HG03103 (cell line): Measurements from ENCODE around the gene SRPK2.
"Not testable (repeated sequence)": the region's sequence is repeated elsewhere in the genome, so short reads cannot be mapped to it uniquely, and the experiment has no call there.

Source experiments
- ATAC-seq: cut with Tn5 transposase; IDR thresholded peaks from one replicate; pipeline ENCODE4 v1.9.1; 2021; ENCODE audit warnings: low read depth; ENCODE audit not compliant: unreplicated experiment

The SRPK2 gene

DNA sequence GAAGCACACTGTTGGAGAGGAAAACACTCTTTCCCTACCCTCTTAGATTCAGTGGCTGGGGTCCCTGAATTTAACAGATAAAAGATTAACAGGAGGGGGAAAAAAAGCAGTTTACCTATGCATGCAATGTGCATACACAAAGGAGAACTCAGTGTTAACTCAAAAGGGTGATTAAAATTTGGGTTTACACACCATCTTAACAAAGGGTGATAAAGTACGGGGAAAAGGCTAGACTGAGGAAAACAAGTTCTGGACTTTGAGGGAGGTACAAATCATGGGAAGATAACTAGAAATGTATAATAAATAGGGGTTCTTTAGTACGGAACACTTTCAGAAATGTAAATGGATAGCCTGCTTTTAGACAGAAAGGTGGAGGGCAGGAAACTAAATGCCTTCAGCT lies 83.1 kb downstream of the SRPK2 start:
- ATAC-seq: no peak

DNA sequence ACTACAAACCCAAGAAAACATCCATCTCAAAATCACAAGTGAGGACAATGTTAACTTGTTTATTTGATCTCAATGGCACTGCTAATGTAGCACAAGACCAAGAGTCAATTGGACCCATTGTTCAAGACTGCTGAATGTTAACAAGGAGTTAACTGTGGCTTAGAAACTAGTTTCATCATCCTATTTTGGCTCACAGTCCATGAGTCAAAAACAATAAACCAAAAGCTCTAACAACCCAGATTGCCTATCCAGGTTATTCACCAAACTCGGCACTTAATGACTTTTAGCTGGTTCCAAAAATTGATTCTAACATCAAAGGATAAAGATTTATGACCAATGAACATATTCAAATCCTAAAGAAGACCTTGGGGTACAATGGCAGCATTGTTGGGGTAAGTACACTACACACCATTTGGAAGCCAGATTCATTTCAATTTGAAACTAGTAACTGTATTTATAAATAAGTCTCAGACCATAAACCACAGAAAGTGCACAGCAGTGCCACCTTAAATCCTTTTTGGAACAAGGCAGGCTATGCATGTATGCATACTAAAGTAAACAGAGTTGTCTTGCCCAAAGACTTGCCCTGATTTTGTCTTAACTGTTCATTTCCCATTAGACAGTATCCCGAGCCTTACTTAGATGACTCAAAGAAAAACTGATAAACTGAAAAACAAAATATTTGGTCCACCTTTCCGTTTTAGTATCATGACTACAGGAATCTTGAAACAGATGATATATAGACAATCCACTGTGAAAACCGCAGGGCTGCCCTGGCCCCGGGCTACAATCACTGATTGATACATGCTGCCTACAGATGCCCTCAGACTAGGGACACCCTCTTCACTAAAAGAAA lies 84.5 kb downstream of the SRPK2 start:
- ATAC-seq: no peak

DNA sequence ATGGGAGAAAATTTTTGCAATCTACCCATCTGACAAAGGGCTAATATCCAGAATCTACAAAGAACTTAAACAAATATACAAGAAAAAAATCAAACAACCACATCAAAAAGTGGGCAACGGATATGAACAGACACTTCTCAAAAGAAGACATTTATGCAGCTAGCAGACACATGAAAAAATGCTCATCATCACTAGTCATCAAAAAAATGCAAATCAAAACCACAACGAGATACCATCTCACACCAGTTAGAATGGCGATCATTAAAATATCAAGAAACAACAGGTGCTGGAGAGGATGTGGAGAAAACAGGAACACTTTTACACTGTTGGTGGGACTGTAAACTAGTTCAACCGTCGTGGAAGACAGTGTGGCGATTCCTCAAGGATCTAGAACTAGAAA lies 88.1 kb downstream of the SRPK2 start:
- ATAC-seq: not testable (repeated sequence)

DNA sequence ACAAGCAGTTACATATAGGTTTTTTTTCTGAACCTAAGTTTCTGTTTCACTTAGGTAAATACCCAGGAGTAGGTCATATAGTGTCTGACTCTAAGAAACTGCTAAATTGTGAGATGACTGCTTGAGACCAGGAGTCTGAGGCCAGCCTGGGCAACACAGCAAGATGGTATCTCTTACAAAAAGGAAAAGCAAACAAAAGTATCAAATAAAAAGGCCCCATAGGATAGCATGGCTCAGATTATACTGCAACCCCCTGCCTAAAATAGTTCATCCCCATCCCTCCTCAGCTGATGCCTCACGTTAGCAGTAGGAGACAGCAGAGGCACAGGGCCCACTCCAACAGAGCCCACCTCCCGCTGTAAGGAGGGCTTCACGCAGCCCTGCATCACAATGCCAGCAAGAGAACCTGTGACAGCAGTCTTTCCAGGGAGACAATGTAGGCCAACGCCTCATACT lies 90.3 kb downstream of the SRPK2 start:
- peak; percentile 85 for ATAC-seq

DNA sequence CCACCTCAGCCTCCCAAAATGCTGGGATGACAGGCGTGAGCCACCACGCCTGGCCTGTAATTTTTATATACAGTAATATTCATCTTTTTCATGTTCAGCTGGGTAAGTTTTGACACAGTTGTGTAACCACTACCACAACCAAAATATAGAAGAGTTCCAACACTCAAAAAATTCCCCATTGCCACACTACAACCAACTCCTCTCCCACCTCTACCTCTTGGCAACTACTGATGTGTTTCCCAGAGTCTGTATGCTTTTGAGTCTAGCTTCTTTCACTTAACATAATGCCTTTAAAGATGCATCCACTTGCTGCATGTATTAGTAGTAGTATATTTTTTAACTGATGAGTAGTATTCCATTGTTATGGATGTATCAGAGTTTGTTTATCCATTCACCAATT lies 90.7 kb downstream of the SRPK2 start:
- peak; percentile 32 for ATAC-seq

DNA sequence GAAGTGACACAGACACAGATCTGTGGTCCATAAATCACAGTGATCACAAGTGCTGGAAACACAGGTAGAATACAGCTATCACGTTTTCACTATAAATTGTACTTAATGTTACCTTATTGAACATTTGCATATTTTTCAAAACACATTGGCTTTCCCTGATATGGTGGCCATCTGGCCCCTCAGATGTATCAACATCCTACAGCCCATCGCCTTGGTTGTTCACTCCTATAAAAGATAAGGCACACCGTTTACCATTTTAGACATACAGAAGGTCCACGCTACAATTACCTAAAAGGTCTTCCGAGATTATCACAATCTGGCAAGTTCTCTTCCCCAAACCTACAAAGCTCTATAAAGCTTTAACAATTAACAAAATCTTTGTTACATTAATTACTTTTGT lies 91.4 kb downstream of the SRPK2 start:
- no peak for ATAC-seq

DNA sequence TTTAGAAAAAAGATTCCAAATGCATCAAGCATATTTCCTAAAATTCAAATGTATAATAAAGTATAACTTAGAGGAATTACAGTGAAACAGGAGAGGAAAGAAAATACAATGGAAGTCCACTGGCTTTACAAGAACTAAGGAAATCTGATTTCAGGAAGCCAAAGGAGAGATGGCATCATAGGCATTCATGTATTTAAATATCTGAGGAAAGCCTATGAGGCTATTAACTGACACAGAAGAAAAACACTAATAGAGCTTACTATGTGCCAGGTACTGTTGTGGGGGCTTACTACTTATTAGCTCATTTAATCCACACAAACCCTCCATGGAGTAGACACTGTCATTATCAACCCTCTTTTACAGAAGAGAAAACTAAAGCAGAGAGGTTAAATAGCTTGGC lies 92.2 kb downstream of the SRPK2 start:
- ATAC-seq: no peak

DNA sequence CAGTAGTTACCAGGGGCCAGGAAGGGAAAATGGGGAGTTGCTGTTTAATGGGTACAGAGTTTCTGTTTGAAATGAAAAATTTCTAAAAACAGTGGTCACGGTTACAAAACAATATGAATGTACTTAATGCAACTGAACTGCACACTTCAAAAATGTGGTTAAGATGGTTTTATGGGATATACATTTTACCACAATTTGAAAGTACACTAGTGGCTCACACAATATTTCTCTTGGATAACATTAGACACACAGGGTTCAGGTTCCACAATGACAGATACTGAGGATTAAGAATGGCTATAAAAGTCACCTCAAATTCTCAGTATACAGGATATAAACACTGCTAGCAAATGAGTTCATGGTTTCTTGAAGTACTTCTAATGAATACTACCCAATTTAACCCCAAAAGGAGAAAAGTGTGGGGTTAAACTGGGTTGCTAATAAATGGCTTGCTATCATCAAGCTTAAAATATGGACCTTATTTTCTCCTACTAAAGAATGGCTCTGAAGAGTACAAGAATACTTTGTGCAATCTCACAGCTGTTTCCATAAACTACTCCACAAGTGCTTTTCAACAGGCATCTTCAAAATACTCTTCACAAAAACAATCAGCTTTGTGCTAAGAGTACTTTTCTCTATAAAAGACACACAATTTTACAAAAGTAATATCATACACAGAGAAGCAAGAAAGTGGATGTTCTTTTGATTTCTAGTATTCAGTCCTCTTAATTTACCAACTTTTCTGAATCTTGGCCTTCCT lies 92.9 kb downstream of the SRPK2 start:
- ATAC-seq: no peak

DNA sequence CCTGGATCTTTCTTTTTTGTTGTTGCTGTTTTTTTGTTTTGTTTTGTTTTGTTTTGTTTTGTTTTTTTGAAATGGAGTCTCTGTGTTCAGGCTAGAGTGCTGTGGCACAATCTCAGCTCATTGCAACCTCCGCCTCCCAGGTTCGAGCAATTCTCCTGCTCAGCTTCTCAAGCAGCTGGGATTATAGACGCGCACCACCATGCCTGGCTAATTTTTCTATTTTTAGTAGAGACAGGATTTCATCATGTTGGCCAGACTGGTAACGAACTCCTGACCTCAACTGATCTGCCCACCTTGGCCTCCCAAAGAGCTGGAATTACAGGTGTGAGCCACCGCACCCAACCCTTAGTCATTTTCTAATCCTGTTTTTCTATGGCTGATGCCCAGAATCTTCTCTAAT lies 94.2 kb downstream of the SRPK2 start:
- ATAC-seq: not testable (repeated sequence)

DNA sequence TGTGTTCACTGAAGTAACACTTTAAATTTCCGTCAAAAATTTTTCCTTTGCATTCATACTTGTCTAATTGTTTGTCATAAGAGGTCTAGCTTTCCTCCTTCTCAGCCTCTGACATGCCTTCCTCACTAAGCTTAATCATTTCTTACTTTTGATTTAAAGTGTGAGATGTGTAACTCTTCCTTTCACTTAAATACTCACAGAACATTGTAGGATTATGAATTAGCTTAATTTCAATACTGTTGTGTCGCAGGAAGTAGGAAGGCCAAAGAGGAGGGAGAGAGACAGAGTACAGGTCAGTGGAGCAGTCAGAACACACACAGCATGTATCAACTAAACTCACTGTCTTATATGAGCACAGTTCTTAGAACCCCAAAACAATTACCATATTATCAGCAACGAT lies 99.0 kb downstream of the SRPK2 start:
- no peak for ATAC-seq

DNA sequence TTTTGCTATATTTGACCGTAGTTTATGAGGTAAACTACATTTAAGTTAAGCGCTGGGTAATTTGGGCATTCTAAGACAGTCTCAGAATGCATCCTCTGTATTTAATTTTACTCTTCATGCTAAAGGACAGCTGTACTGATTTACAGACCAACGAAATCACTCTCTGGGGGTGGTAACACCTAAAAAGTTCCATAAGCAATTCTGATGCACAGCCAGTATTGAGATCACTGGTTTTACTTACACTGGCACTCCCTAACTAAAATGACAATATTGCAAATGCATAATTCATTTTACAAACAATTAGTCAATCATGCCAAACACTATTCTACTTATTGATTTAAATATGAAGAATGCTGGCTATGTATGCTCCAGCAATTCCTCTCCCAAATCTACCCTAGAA lies 102.3 kb downstream of the SRPK2 start:
- no peak for ATAC-seq

DNA sequence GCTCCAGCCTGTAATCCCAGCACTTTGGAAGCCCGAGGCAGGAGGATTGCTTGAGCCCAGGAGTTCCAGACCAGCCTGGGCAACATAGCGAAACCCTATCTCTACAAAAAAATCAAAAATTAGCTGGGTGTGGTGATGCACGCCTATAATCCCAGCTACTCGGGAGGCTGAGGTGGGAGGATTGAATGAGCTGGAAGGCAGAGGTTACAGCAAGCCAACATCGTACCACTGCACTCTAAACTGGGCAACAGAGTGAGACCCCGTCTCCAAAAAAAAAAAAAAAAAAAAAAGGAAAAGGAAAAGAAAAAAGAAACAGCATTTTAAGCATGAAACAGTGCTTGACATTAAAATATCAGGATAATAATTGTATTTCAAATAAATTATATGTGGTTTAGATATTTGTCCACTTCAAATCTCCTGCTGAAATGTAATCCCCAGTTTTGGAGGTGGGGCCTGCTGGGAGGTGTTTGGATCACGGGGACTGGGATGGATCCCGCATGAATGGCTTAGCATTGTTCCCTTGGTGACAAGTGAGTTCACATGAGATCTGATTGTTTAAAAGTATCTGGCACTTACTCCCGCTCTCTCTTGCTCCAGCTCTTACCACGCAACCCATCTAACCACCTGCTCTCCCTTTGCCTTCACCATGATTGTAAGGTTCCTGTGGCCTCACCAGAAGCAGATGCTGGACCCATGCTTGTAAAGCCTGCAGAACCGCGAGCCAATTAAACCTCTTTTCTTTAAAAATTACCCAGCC lies 103.4 kb downstream of the SRPK2 start:
- ATAC-seq: no peak

DNA sequence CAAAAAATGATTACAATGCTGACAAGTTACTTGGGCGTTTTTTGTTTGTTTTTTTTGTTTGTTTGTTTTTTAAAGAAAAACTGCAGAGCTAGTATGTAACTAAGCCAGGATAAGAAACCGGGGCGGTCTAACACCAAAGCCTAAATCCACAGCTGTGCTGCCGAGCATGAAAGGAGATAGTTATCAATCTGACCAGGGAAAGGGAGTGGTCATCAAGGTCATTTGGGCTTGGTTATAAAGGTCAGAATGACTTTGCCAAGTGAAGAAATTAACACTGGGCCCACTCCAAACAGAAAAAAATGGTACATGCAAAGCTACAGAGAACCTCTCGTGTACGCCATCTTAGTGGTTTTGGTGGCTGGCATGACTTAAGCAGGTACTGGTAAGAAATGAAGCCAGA lies 104.7 kb downstream of the SRPK2 start:
- ATAC-seq: no peak

DNA sequence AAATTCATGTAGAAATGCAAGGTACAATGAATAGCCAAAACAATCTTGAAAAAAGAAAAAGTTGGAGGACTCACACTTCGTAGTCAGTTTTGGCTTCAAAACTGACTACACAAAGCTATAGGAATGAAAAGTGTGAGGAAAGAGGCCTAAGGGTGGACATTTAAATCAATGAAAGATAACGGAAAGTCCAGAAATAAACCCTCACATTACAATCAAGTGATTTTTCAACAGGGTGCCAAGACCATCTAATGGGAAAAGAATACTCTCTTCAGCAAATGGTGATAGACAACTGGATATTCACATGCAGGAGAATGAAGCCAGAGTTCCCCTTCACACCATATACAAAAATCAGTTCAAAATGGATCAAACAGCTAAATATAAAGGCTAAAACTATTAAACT lies 106.8 kb downstream of the SRPK2 start:
- no peak for ATAC-seq

DNA sequence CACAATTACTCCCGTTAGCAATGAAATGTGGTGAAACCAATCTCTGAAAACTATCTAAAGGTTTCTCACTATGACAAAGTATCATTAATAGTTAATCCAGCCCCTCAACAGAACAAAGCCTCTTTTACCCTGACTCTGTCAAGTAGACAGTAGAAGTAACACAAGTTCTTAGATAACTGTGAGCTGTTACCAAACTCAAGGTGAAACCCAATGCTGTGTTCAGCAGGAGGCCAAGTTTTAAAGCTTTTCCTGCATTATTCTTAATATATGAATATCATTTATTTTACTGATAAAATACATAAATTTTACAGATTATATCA lies 109.1 kb downstream of the SRPK2 start:
- peak; percentile 54 for ATAC-seq

DNA sequence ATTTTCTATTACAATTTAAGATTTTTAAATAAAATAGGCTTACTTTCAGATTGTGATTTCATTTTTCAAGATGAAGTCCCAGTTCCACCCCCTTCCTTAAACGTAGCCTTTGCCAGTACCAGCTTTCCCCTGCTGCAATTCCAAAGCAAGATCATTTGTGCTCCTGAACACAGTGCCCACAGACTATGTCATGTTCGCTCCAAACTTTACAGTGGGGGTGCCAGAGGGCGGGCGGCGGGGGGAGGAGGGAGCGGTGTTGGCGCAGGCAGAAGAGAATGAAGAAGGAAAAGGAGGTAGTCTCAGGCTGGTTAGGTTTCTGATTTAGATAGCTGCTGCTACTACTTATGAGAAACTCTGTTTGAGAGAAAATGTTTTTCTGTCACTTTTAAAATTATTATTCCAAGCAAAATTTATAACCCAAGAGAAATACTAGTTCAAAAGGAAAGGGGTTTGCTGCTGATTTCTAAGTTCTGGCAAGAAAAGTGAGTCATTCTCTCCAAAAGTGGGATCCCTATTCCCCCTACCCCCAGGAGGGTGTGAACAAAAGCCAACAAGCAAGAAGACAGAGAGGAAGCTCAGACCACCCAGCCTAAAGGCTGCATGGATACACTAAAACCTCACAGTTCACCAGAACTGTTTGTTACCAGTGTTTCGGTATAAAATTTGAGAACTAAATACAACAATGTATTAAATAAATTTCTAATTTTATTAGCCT lies 109.6 kb downstream of the SRPK2 start:
- no peak for ATAC-seq

DNA sequence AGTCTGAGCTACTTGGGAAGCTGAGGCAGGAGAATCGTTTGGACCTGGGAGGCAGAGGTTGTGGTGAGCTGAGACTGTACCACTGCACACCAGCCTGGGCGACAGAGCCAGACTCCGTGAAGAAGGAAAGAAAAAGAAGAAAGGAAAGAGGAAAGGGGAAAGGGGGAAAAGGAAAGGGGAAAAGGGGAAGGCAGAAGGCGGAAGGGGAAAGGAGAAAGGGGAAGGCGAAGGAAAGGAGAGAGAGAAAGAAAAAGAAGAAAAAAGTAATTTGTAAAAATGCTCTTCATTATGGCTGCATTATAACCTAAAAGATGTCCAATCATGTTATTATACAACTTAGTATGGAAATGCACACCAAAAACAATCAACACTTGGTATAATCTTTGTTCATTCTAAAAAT lies 110.2 kb downstream of the SRPK2 start:
- no peak for ATAC-seq

DNA sequence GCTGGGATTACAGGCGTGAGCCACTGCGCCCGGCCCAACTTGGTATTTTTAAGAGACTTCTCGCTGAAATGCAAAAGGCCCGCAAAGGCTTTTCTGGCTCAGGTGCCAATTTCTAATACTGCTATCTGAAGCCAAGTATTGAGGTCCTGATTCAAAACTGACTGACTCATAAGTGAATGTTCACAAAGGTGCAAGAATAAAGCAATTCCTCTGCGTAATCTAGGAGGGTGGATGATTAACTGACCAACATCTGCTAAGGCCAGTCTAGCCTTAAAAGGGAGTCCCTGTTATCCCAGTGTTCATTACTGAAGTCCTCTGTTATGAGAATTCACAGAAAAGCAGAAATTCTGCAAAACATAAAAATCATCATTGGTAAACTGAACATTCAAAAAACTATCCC lies 111.4 kb downstream of the SRPK2 start:
- ATAC-seq: no peak

DNA sequence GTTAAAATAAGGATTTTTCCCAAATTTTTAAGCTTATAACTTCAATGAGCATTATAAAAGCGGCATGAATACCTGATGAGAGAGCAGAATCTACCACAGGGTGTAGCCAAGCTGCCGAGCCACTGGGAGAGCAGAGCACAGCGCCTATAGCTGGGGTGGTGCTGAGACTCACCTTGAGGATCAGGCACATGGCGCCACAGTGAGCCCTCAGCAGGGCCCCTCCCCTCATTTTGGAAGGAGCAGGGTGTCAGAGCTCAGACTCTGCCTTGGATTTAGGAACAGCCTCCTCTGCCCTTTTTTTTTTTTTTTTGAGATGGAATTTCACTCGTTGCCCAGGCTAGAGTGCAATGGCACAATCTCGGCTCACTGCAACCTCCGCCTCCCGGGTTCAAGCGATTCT lies 118.6 kb downstream of the SRPK2 start:
- ATAC-seq: no peak

DNA sequence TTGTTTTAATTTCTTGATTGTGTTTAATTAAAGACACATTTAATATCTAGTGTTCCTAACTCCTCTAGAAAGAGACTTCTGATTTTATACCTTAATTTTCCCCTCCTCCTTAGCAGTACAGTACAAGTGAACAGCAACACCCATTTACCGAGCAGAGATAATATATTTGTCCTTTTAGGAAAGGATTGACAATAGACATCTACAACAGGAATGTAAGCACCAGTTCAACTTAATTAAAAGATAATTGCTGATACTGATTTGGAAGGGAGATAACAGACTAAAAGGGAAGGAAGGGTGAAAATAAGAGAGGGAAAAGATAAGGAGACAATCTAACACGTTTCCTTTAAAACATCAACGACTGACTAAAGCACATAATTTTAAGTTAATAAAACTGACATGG lies 119.3 kb downstream of the SRPK2 start:
- peak; percentile 10 for ATAC-seq
